Suppressor macrophage (primary cell): ENCODE measurements around the gene EPB41L4B.
A peak's percentile ranks its signal among the peaks of the same experiment; 100 is the strongest.

Experiments
- DNase-seq, 4 experiments: peaks; one replicate each; pipeline ENCODE4 v3.0.0-alpha.2; 2020 to 2022

EPB41L4B gene

GRCh38 chr9:109269081-109269480 lies 51.8 kb downstream of the EPB41L4B start:
- no peak for DNase-seq

- DNase-seq = no peak
These were observed 53.3 kb downstream of the EPB41L4B start for GRCh38 chr9:109267555-109267954.

GRCh38 chr9:109264877-109265587 lies 55.8 kb downstream of the EPB41L4B start:
- no peak for DNase-seq

- no peak for DNase-seq
These were observed 57.5 kb downstream of the EPB41L4B start for GRCh38 chr9:109263358-109263757.

- no peak for DNase-seq
These were observed 62.2 kb downstream of the EPB41L4B start for GRCh38 chr9:109258481-109259302.

- no peak for DNase-seq
These were observed 64.5 kb downstream of the EPB41L4B start for GRCh38 chr9:109256336-109256735.

- DNase-seq = peak in 2 of 4 experiments; percentile 4 to 6
These were observed 65.5 kb downstream of the EPB41L4B start for GRCh38 chr9:109255394-109255793.

GRCh38 chr9:109254317-109254716 lies 66.5 kb downstream of the EPB41L4B start:
- DNase-seq = peak in 2 of 4 experiments; percentile 7 to 30

GRCh38 chr9:109253637-109254284 lies 67.1 kb downstream of the EPB41L4B start:
- DNase-seq = no peak

GRCh38 chr9:109253241-109253636 lies 67.6 kb downstream of the EPB41L4B start:
- no peak for DNase-seq

- no peak for DNase-seq
These were observed 68.6 kb downstream of the EPB41L4B start for GRCh38 chr9:109252291-109252690.

- DNase-seq = no peak
These were observed 69.1 kb downstream of the EPB41L4B start for GRCh38 chr9:109251776-109252106.

GRCh38 chr9:109251080-109251775 lies 69.6 kb downstream of the EPB41L4B start:
- peak; percentile 69 to 80 (median 72) for DNase-seq

- no peak for DNase-seq
These were observed 70.1 kb downstream of the EPB41L4B start for GRCh38 chr9:109250771-109251079.

GRCh38 chr9:109250311-109250741 lies 70.5 kb downstream of the EPB41L4B start:
- DNase-seq = no peak

GRCh38 chr9:109249615-109250014 lies 71.2 kb downstream of the EPB41L4B start:
- no peak for DNase-seq

- DNase-seq = no peak
These were observed 72.7 kb downstream of the EPB41L4B start for GRCh38 chr9:109248133-109248581.

GRCh38 chr9:109247228-109247627 lies 73.6 kb downstream of the EPB41L4B start:
- no peak for DNase-seq

- DNase-seq = no peak
These were observed 74.3 kb downstream of the EPB41L4B start for GRCh38 chr9:109246533-109246932.

GRCh38 chr9:109245310-109245897 lies 75.5 kb downstream of the EPB41L4B start:
- DNase-seq = no peak

GRCh38 chr9:109244179-109245132 lies 76.4 kb downstream of the EPB41L4B start:
- DNase-seq = peak; percentile 67 to 82 (median 76)
